ENCODE data around the gene LRRC15. TPM values are rescaled to one million over a fixed set of nuclear protein-coding genes. Genes with fewer than 3 reads are reported as not detected.

The LRRC15 gene
- total RNA-seq, 1 experiment from 2014 or later = 0.21 TPM

- H3K27me3 ChIP-seq (ENCODE audit: control insufficient read depth, insufficient read depth, low read length) = peaks cover 6% of the 10 kb centered on the region
- no peak overlapping the region for H3K4me3 ChIP-seq (ENCODE audit: insufficient read depth, low read depth, low read length)
- no peak for DNase-seq
- no peaks in the 10 kb centered on the region for H3K36me3 ChIP-seq (replicated peaks; ENCODE audit: control insufficient read depth, insufficient read depth, low read length)
Observed at GRCh38 chr3:194364314-194364651, 5.3 kb downstream of the LRRC15 start.

GRCh38 chr3:194360568-194360967, 9.0 kb downstream of the LRRC15 start:
- Histone ChIP-seq H3K27me3 (ENCODE audit: control insufficient read depth, insufficient read depth, low read length) (no peaks in the 10 kb centered on the region), H3K4me3 (ENCODE audit: insufficient read depth, low read depth, low read length) (no peak overlapping the region), H3K36me3 (replicated peaks; ENCODE audit: control insufficient read depth, insufficient read depth, low read length) (no peaks in the 10 kb centered on the region)
- no peak for DNase-seq

GRCh38 chr3:194357681-194358080, 11.9 kb downstream of the LRRC15 start:
- Histone ChIP-seq H3K4me3 (ENCODE audit: insufficient read depth, low read depth, low read length) (no peak overlapping the region), H3K27me3 (ENCODE audit: control insufficient read depth, insufficient read depth, low read length) (no peaks in the 10 kb centered on the region), H3K36me3 (replicated peaks; ENCODE audit: control insufficient read depth, insufficient read depth, low read length) (no peaks in the 10 kb centered on the region)
- no peak for DNase-seq

GRCh38 chr3:194355379-194355778, 14.2 kb downstream of the LRRC15 start:
- no peak for DNase-seq
- Histone ChIP-seq H3K27me3 (ENCODE audit: control insufficient read depth, insufficient read depth, low read length) (no peaks in the 10 kb centered on the region), H3K4me3 (ENCODE audit: insufficient read depth, low read depth, low read length) (no peak overlapping the region), H3K36me3 (replicated peaks; ENCODE audit: control insufficient read depth, insufficient read depth, low read length) (no peaks in the 10 kb centered on the region)

GRCh38 chr3:194354315-194354714, 15.2 kb downstream of the LRRC15 start:
- Histone ChIP-seq H3K27me3 (ENCODE audit: control insufficient read depth, insufficient read depth, low read length) (no peaks in the 10 kb centered on the region), H3K4me3 (ENCODE audit: insufficient read depth, low read depth, low read length) (no peak overlapping the region), H3K36me3 (replicated peaks; ENCODE audit: control insufficient read depth, insufficient read depth, low read length) (no peaks in the 10 kb centered on the region)
- DNase-seq = no peak

- no peaks in the 10 kb centered on the region for H3K36me3 ChIP-seq (replicated peaks; ENCODE audit: control insufficient read depth, insufficient read depth, low read length)
- no peaks in the 10 kb centered on the region for H3K27me3 ChIP-seq (ENCODE audit: control insufficient read depth, insufficient read depth, low read length)
- H3K4me3 ChIP-seq (ENCODE audit: insufficient read depth, low read depth, low read length) = no peak overlapping the region
- no peak for DNase-seq
Observed at GRCh38 chr3:194352667-194353246, 16.8 kb downstream of the LRRC15 start.

GRCh38 chr3:194351952-194352536, 17.5 kb downstream of the LRRC15 start:
- no peak for DNase-seq
- H3K36me3 ChIP-seq (replicated peaks; ENCODE audit: control insufficient read depth, insufficient read depth, low read length) = no peaks in the 10 kb centered on the region
- H3K27me3 ChIP-seq (ENCODE audit: control insufficient read depth, insufficient read depth, low read length) = no peaks in the 10 kb centered on the region
- H3K4me3 ChIP-seq (ENCODE audit: insufficient read depth, low read depth, low read length) = no peak overlapping the region

- no peak for DNase-seq
- Histone ChIP-seq H3K36me3 (replicated peaks; ENCODE audit: control insufficient read depth, insufficient read depth, low read length) (no peaks in the 10 kb centered on the region), H3K27me3 (ENCODE audit: control insufficient read depth, insufficient read depth, low read length) (no peaks in the 10 kb centered on the region), H3K4me3 (ENCODE audit: insufficient read depth, low read depth, low read length) (no peak within 1 kb of the TSS)
Observed at GRCh38 chr3:194351080-194351672, 18.4 kb downstream of the LRRC15 start, which contains the start of gene CPN2. TSS of gene CPN2 (minus strand) at chr3:194351328. CDS start at chr3:194342702, 8,626 bp downstream.

GRCh38 chr3:194350726-194351071, 18.8 kb downstream of the LRRC15 start:
- Histone ChIP-seq H3K27me3 (ENCODE audit: control insufficient read depth, insufficient read depth, low read length) (no peaks in the 10 kb centered on the region), H3K36me3 (replicated peaks; ENCODE audit: control insufficient read depth, insufficient read depth, low read length) (no peaks in the 10 kb centered on the region), H3K4me3 (ENCODE audit: insufficient read depth, low read depth, low read length) (no peak overlapping the region)
- no peak for DNase-seq

- no peaks in the 10 kb centered on the region for H3K36me3 ChIP-seq (replicated peaks; ENCODE audit: control insufficient read depth, insufficient read depth, low read length)
- no peak for DNase-seq
- H3K4me3 ChIP-seq (ENCODE audit: insufficient read depth, low read depth, low read length) = no peak overlapping the region
- H3K27me3 ChIP-seq (ENCODE audit: control insufficient read depth, insufficient read depth, low read length) = no peaks in the 10 kb centered on the region
Observed at GRCh38 chr3:194348354-194348753, 21.2 kb downstream of the LRRC15 start.

GRCh38 chr3:194346621-194347020, 22.9 kb downstream of the LRRC15 start:
- DNase-seq = no peak
- Histone ChIP-seq H3K4me3 (ENCODE audit: insufficient read depth, low read depth, low read length) (no peak overlapping the region), H3K36me3 (replicated peaks; ENCODE audit: control insufficient read depth, insufficient read depth, low read length) (no peaks in the 10 kb centered on the region), H3K27me3 (ENCODE audit: control insufficient read depth, insufficient read depth, low read length) (peaks cover 2% of the 10 kb centered on the region)

GRCh38 chr3:194346035-194346434, 23.5 kb downstream of the LRRC15 start:
- H3K36me3 ChIP-seq (replicated peaks; ENCODE audit: control insufficient read depth, insufficient read depth, low read length) = no peaks in the 10 kb centered on the region
- no peak overlapping the region for H3K4me3 ChIP-seq (ENCODE audit: insufficient read depth, low read depth, low read length)
- peaks cover 5% of the 10 kb centered on the region for H3K27me3 ChIP-seq (ENCODE audit: control insufficient read depth, insufficient read depth, low read length)
- no peak for DNase-seq

GRCh38 chr3:194344012-194344411, 25.5 kb downstream of the LRRC15 start:
- Histone ChIP-seq H3K36me3 (replicated peaks; ENCODE audit: control insufficient read depth, insufficient read depth, low read length) (no peaks in the 10 kb centered on the region), H3K27me3 (ENCODE audit: control insufficient read depth, insufficient read depth, low read length) (peaks cover 5% of the 10 kb centered on the region), H3K4me3 (ENCODE audit: insufficient read depth, low read depth, low read length) (no peak overlapping the region)
- peak; percentile 94 for DNase-seq

- Histone ChIP-seq H3K27me3 (ENCODE audit: control insufficient read depth, insufficient read depth, low read length) (peaks cover 5% of the 10 kb centered on the region), H3K4me3 (ENCODE audit: insufficient read depth, low read depth, low read length) (no peak overlapping the region)
- no peak for DNase-seq
Observed at GRCh38 chr3:194343561-194343893, 26.0 kb downstream of the LRRC15 start.

GRCh38 chr3:194342861-194343560, 26.5 kb downstream of the LRRC15 start:
- Histone ChIP-seq H3K27me3 (ENCODE audit: control insufficient read depth, insufficient read depth, low read length) (peaks cover 5% of the 10 kb centered on the region), H3K4me3 (ENCODE audit: insufficient read depth, low read depth, low read length) (no peak overlapping the region), H3K36me3 (replicated peaks; ENCODE audit: control insufficient read depth, insufficient read depth, low read length) (no peaks in the 10 kb centered on the region)
- no peak for DNase-seq

More at GRCh38 chr3:194343561-194343893, 26.0 kb downstream of the LRRC15 start:
- no peaks in the 10 kb centered on the region for H3K36me3 ChIP-seq (replicated peaks; ENCODE audit: control insufficient read depth, insufficient read depth, low read length)

Measured in H7 (cell line).